ENCODE data around the gene KIAA1549. TPM values are rescaled to one million over a fixed set of nuclear protein-coding genes. Genes with fewer than 3 reads are reported as not detected.

The KIAA1549 gene
- total RNA-seq, 2 donors from 2014 or later, result 3.7 to 8.8 TPM

DNA sequence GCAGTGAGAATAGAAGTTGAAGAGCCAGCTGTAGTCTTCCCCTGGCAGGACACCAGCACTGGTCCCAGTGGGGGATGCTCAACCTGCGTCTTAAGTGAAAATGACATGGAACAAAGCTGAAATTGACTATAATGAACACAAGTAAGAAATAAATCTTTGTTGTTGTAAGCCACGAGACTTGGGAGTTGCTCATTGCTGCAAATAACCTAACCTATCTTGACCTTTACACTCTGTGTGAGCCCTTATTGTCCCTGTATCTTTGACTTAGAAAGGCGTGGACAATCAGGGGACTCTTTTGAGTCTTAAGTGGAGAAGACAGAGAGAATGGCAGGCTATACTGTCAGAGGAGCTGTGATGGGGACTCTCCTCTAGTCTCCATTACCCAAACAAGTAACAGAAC lies 37.7 kb upstream of the KIAA1549 start:
- H3K27me3 ChIP-seq (replicated peaks; ENCODE audit: insufficient read depth), result no peaks in the 10 kb centered on the region
- H3K4me1 ChIP-seq (replicated peaks), result no peaks in the 10 kb centered on the region
- no peaks in the 10 kb centered on the region for H3K9me3 ChIP-seq
- no peaks in the 10 kb centered on the region for H3K36me3 ChIP-seq
- H3K27ac ChIP-seq, result no peak overlapping the region
- no peak overlapping the region for H3K4me3 ChIP-seq
- WGBS, result 94% methylated on average over 3 of the region's 3 CpGs
- no peak for DNase-seq (ENCODE audit: low spot score)
- TF ChIP-seq, protein P1, sequence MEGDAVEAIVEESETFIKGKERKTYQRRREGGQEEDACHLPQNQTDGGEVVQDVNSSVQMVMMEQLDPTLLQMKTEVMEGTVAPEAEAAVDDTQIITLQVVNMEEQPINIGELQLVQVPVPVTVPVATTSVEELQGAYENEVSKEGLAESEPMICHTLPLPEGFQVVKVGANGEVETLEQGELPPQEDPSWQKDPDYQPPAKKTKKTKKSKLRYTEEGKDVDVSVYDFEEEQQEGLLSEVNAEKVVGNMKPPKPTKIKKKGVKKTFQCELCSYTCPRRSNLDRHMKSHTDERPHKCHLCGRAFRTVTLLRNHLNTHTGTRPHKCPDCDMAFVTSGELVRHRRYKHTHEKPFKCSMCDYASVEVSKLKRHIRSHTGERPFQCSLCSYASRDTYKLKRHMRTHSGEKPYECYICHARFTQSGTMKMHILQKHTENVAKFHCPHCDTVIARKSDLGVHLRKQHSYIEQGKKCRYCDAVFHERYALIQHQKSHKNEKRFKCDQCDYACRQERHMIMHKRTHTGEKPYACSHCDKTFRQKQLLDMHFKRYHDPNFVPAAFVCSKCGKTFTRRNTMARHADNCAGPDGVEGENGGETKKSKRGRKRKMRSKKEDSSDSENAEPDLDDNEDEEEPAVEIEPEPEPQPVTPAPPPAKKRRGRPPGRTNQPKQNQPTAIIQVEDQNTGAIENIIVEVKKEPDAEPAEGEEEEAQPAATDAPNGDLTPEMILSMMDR (IDR thresholded peaks at IDR 0.05), result no peak
- TF ChIP-seq POLR2A (IDR thresholded peaks at IDR 0.05), result no peak
- intact Hi-C loops (cut with DNase I), result loop anchor here (10.0 kb wide), 1 partner anchor 234 kb away; no protein-coding TSS in a partner anchor

DNA sequence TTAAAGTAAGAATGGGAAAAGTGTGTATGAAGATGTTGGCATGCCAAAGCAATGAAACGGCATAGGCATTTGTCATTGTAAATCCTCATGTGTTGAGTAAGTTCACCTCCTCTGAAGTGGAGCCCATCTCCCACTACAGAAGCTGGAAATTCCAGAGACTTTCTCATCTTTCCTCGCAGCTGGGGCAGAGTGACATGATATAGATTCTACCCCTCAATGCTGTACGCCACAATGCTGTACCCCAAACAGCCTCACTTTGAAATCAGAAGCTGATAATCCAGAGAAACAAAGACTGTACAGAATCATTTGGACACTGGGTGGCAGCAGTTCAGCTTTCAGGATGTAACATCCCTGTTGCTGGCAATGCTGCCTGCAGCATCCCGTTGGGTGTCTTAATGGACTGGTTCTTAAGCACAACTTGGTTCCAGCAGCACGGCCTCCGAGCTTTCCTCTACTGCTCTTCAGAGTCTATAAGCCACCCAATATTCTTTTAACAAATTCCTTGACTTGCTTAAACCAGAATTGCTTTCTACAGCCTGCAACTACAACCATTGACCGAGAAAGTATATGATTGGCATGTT lies 35.8 kb upstream of the KIAA1549 start:
- peak; percentile 50 for DNase-seq (ENCODE audit: low spot score)
- no peak overlapping the region for H3K27ac ChIP-seq
- H3K9me3 ChIP-seq, result no peaks in the 10 kb centered on the region
- WGBS, result 26% methylated on average over 7 of the region's 7 CpGs
- intact Hi-C loops (cut with DNase I), result loop anchor here (2.0 to 10.0 kb wide), 2 partner anchors 58 to 232 kb away; no protein-coding TSS in a partner anchor
- no peaks in the 10 kb centered on the region for H3K36me3 ChIP-seq
- no peaks in the 10 kb centered on the region for H3K27me3 ChIP-seq (replicated peaks; ENCODE audit: insufficient read depth)
- no peak overlapping the region for H3K4me3 ChIP-seq
- no peaks in the 10 kb centered on the region for H3K4me1 ChIP-seq (replicated peaks)
- TF ChIP-seq POLR2AphosphoS5 (IDR thresholded peaks at IDR 0.05) (peak; percentile 15), POLR2A (IDR thresholded peaks at IDR 0.05) (no peak)
- TF ChIP-seq, protein P1 (IDR thresholded peaks at IDR 0.05), result peak in 3 of 4 experiments; percentile 54 to 65 (median 59)

DNA sequence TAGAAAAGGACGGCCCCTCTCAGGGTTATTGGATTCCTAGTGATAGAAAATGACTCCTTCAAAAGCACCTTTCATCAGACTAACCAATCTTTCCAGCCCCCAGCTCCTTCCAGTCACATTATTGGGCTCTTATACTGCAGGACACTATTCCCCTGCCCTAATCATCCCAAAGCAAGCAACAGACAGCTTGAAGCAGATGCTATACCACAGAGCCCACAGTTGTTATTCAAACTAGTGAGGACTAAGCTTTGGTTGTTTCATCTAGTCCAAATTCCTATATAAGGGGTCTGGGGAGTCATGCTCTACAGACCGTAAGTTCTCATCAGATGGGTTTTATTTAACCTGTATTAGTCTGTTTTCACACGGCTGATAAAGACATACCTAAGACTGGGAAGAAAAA lies 30.2 kb upstream of the KIAA1549 start:
- WGBS, result 84% methylated on average over 3 of the region's 3 CpGs
- Histone ChIP-seq H3K9me3 (no peaks in the 10 kb centered on the region), H3K27ac (no peak overlapping the region), H3K4me1 (replicated peaks) (no peaks in the 10 kb centered on the region), H3K36me3 (no peaks in the 10 kb centered on the region), H3K27me3 (replicated peaks; ENCODE audit: insufficient read depth) (no peaks in the 10 kb centered on the region), H3K4me3 (no peak overlapping the region)
- intact Hi-C loops (cut with DNase I), result loop anchor here (10.0 kb wide), 1 partner anchor 227 kb away; no protein-coding TSS in a partner anchor
- DNase-seq (ENCODE audit: low spot score), result no peak
- TF ChIP-seq, protein P1 (IDR thresholded peaks at IDR 0.05), result no peak
- TF ChIP-seq POLR2AphosphoS5 (IDR thresholded peaks at IDR 0.05), result no peak
- TF ChIP-seq POLR2A (IDR thresholded peaks at IDR 0.05), result no peak

DNA sequence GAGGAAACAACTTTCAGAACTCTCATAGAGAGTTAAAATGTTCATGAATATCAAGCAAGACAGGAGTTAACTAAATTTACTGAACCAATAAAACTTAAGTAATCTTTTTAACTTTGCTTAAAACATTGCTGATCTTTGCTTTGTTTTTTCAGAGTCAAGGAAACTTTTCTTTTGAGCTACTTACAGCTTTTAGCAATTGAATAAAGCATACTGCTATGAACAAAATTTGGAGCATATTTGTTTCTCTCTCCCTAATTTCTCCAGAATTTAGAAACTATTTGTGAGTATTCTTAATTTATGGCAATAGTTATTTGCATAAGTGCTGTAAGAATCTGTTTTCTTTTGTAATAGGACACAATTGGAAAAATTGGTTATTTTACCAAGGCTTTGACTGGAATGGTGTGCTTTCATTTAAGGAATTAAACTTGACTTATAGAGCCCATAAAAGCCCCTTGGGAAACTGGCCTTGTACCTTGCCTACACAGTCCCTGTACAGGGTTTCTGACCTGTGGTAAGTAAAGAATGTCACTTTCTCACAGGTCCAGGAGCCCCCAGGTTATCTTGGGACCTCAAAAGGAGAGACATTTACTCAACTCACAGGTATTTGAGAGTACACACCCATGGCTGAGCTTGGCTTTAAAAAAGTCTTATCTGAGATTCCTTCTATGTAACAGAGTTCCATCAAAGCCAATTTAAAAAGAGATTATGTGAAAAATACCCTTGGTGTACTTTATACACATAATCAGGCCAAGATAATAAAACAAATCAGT lies 23.3 kb upstream of the KIAA1549 start:
- H3K27me3 ChIP-seq (replicated peaks; ENCODE audit: insufficient read depth), result no peaks in the 10 kb centered on the region
- no peak overlapping the region for H3K4me3 ChIP-seq
- no peaks in the 10 kb centered on the region for H3K9me3 ChIP-seq
- TF ChIP-seq POLR2A (IDR thresholded peaks at IDR 0.05) (no peak), POLR2AphosphoS5 (IDR thresholded peaks at IDR 0.05) (no peak)
- TF ChIP-seq, protein P1 (IDR thresholded peaks at IDR 0.05), result no peak
- DNase-seq (ENCODE audit: low spot score), result no peak
- H3K27ac ChIP-seq, result no peak overlapping the region
- no peaks in the 10 kb centered on the region for H3K36me3 ChIP-seq
- intact Hi-C loops (cut with DNase I), result no loop called here
- no peaks in the 10 kb centered on the region for H3K4me1 ChIP-seq (replicated peaks)
